Uterus (tissue), 4 donors: ENCODE data around the gene RPS28. TPM values are rescaled to one million over a fixed set of nuclear protein-coding genes. Genes with fewer than 3 reads are reported as not detected.

Source experiments
- DNase-seq, 2 donors: peaks; one replicate each; pipeline ENCODE4 v3.0.0-alpha.2; 2019 to 2020
- H3K27ac ChIP-seq, 2 donors: fragments of 200-600 bp; sonication (generic); 1 replicate in 1 of 2; 2 replicates in 1 of 2; pipeline ENCODE4 v1.5.1; 2016 to 2018
- H3K27me3 ChIP-seq, 2 donors: fragments of 200-600 bp; sonication (generic); one replicate each; pipeline ENCODE4 v1.5.1; 2018 to 2019; ENCODE audit warnings: control low read depth in 1 of 2
- H3K36me3 ChIP-seq, 2 donors: fragments of 200-600 bp; sonication (generic); one replicate each; pipeline ENCODE4 v1.5.1; 2019; ENCODE audit warnings: control low read depth in 1 of 2
- H3K4me1 ChIP-seq, 2 donors: fragments of 200-600 bp; sonication (generic); one replicate each; pipeline ENCODE4 v1.5.1; 2018 to 2019; ENCODE audit warnings: control low read depth in 1 of 2
- H3K4me3 ChIP-seq, 2 donors: fragments of 200-600 bp; sonication (generic); 1 replicate in 1 of 2; 2 replicates in 1 of 2; pipeline ENCODE4 v1.5.1; 2018 to 2019; ENCODE audit warnings: mild to moderate bottlenecking in 1 of 2
- H3K9me3 ChIP-seq, 2 donors: fragments of 200-600 bp; sonication (generic); one replicate each; pipeline ENCODE4 v1.5.1; 2019; ENCODE audit warnings: control low read depth in 1 of 2
- CTCF ChIP-seq, 4 experiments: fragments of 200-600 bp in 2 of 4; fragments of 450-650 bp in 2 of 4; sonication (generic) in 2 of 4; IDR thresholded peaks; one replicate each; pipeline ENCODE4 v1.5.1; 2016 to 2019; ENCODE audit warnings: antibody characterized with exemption in 4 of 4, mild to moderate bottlenecking in 2 of 4, moderate library complexity in 1 of 4
- POLR2A ChIP-seq, 2 donors: fragments of 450-650 bp; IDR thresholded peaks; one replicate each; pipeline ENCODE4 v1.6.1; 2016; ENCODE audit warnings: antibody characterized with exemption in 2 of 2, mild to moderate bottlenecking in 1 of 2, moderate library complexity in 1 of 2
- intact Hi-C: fragments of 100-400 bp; cut with DNase I; formaldehyde crosslinking; loops from one replicate; pipeline ENCODE4 v1.15.1; 2023; ENCODE audit warnings: low total_unique reads
- total RNA-seq, 4 donors: library from RNA; depleted of rRNA in 3 of 4; stranded (reverse); fragments of >200 nt in 3 of 4; gene quantifications; one replicate each; pipeline versions ENCODE4 v1.1.0 to v1.2.4, GENCODE V29; 2014 to 2023
- donor health status: DM: yes; HTN: yes; CAD: no.

RPS28 gene
- total RNA-seq, 4 donors from 2014 or later: 44.1 to 1,410 (median 360) TPM

DNA sequence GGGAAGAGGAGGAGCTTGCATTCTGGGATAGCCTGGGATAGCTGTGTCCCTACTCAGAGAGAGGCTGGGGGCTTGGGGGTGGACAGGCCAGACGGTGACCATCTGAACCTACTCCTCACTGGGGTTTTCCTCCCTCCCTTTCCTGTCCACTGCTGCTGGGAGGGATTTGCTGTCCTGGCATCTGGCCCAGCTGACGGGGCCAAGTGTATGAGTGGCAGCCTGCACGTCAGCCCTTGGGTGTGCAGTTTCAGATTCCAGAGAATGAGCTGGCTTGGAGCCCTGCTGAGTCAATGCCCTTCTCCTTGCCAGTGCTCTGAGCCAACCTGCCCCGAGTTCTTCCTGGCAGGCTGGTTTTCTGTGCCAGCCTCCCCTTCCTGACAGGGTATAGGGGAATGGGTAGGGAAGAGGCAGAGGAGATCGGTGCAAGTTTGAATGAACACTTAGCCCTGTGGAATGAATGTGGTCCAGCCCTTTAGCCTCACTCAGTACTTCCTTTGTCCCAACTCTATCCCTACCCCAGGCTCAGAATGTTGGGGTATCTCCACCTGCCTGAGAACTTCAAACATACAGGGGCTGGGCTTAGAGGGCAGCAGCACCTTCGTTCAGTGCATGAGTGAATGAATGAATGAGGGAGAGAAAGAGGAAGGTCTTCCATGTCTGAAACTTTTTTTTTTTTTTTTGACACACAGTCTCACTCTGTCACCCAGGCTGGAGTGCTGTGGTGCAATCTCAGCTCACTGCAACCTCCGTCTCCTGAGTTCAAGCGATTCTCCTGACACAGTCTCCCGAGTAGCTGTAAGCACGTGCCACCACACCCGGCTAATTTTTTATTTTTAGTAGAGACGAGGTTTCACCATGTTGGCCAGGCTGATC lies 40.9 kb downstream of the RPS28 start:
- H3K4me1 ChIP-seq: peaks cover 0 to 6% of the 10 kb centered on the region in 2 donors
- H3K4me3 ChIP-seq: no peak overlapping the region
- intact Hi-C loops: no loop called here
- DNase-seq: peak; percentile 88 to 90
- H3K27ac ChIP-seq: peak overlapping the region; percentile 51 to 72
- no peaks in the 10 kb centered on the region for H3K27me3 ChIP-seq
- no peaks in the 10 kb centered on the region for H3K36me3 ChIP-seq
- no peak for TF ChIP-seq CTCF (IDR thresholded peaks at IDR 0.05)
- peak in 1 of 2 donors; percentile 27 for TF ChIP-seq POLR2A (IDR thresholded peaks at IDR 0.05)
- no peaks in the 10 kb centered on the region for H3K9me3 ChIP-seq

DNA sequence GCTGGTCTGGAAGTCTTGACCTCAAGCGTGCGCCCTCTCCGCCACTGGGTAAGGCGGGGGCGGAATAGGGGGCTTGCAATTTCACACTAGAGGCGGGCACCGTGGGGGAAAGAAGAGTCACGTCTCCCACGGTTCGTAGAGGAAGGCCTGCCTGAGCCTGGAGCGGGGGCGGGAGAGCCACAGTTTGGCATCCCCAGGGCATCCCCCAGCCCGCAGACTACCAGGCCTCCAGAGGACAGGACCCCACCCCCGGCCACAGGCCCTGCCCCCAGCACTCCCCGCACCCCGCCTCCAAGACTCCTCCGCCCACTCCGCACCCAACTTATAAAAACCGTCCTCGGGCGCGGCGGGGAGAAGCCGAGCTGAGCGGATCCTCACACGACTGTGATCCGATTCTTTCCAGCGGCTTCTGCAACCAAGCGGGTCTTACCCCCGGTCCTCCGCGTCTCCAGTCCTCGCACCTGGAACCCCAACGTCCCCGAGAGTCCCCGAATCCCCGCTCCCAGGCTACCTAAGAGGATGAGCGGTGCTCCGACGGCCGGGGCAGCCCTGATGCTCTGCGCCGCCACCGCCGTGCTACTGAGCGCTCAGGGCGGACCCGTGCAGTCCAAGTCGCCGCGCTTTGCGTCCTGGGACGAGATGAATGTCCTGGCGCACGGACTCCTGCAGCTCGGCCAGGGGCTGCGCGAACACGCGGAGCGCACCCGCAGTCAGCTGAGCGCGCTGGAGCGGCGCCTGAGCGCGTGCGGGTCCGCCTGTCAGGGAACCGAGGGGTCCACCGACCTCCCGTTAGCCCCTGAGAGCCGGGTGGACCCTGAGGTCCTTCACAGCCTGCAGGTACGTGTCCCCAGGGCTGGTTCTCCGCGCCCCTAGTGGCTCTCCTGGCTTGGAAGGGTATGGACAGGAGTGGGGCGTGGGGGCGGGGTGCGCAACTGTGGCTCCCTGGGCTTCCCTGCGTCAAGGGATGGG lies 42.8 kb downstream of the RPS28 start, which contains the start of gene ANGPTL4:
ANGPTL4 (plus strand) TSS at position 353 of the 969 bp plus-strand sequence; CDS start at position 520, 167 bp downstream.
- no peaks in the 10 kb centered on the region for H3K36me3 ChIP-seq
- peak; percentile 62 to 80 for DNase-seq
- H3K27me3 ChIP-seq: no peaks in the 10 kb centered on the region
- H3K4me3 ChIP-seq: peak within 1 kb of the TSS; percentile 39 to 40
- no peaks in the 10 kb centered on the region for H3K9me3 ChIP-seq
- intact Hi-C loops: no loop called here
- TF ChIP-seq CTCF (IDR thresholded peaks at IDR 0.05): peak in 1 of 4 experiments; percentile 27
- peak in 1 of 2 donors; percentile 52 for TF ChIP-seq POLR2A (IDR thresholded peaks at IDR 0.05)
- H3K27ac ChIP-seq: peak within 1 kb of the TSS; percentile 49 to 72
- peaks cover 0 to 6% of the 10 kb centered on the region in 2 donors for H3K4me1 ChIP-seq

GRCh38 chr19:8366121-8366581 lies 44.9 kb downstream of the RPS28 start:
- DNase-seq: no peak
- TF ChIP-seq CTCF (IDR thresholded peaks at IDR 0.05) (no peak), POLR2A (IDR thresholded peaks at IDR 0.05) (no peak)
- no peak overlapping the region for H3K4me3 ChIP-seq
- peak overlapping the region in 1 of 2 donors; percentile 72 for H3K27ac ChIP-seq
- H3K9me3 ChIP-seq: no peaks in the 10 kb centered on the region
- H3K4me1 ChIP-seq: peaks cover 0 to 6% of the 10 kb centered on the region in 2 donors
- no peaks in the 10 kb centered on the region for H3K36me3 ChIP-seq
- intact Hi-C loops: no loop called here
- H3K27me3 ChIP-seq: no peaks in the 10 kb centered on the region

- H3K36me3 ChIP-seq: no peaks in the 10 kb centered on the region
- no peaks in the 10 kb centered on the region for H3K9me3 ChIP-seq
- peak; percentile 59 to 74 for DNase-seq
- H3K27me3 ChIP-seq: no peaks in the 10 kb centered on the region
- TF ChIP-seq CTCF (IDR thresholded peaks at IDR 0.05) (no peak), POLR2A (IDR thresholded peaks at IDR 0.05) (no peak)
- H3K4me3 ChIP-seq: peak overlapping the region; percentile 0 to 8
- intact Hi-C loops: no loop called here
- peaks cover 0 to 6% of the 10 kb centered on the region in 2 donors for H3K4me1 ChIP-seq
- peak overlapping the region; percentile 10 to 72 for H3K27ac ChIP-seq
These were observed 45.6 kb downstream of the RPS28 start for GRCh38 chr19:8366961-8367326.
